ENCODE data around the gene PUSL1.

DNA sequence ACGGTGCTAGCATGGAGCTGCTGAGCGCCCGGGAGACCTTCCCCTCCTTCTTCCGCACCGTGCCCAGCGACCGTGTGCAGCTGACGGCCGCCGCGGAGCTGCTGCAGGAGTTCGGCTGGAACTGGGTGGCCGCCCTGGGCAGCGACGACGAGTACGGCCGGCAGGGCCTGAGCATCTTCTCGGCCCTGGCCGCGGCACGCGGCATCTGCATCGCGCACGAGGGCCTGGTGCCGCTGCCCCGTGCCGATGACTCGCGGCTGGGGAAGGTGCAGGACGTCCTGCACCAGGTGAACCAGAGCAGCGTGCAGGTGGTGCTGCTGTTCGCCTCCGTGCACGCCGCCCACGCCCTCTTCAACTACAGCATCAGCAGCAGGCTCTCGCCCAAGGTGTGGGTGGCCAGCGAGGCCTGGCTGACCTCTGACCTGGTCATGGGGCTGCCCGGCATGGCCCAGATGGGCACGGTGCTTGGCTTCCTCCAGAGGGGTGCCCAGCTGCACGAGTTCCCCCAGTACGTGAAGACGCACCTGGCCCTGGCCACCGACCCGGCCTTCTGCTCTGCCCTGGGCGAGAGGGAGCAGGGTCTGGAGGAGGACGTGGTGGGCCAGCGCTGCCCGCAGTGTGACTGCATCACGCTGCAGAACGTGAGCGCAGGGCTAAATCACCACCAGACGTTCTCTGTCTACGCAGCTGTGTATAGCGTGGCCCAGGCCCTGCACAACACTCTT is 23.8 kb downstream of the PUSL1 start:
- TF ChIP-seq, protein P1, sequence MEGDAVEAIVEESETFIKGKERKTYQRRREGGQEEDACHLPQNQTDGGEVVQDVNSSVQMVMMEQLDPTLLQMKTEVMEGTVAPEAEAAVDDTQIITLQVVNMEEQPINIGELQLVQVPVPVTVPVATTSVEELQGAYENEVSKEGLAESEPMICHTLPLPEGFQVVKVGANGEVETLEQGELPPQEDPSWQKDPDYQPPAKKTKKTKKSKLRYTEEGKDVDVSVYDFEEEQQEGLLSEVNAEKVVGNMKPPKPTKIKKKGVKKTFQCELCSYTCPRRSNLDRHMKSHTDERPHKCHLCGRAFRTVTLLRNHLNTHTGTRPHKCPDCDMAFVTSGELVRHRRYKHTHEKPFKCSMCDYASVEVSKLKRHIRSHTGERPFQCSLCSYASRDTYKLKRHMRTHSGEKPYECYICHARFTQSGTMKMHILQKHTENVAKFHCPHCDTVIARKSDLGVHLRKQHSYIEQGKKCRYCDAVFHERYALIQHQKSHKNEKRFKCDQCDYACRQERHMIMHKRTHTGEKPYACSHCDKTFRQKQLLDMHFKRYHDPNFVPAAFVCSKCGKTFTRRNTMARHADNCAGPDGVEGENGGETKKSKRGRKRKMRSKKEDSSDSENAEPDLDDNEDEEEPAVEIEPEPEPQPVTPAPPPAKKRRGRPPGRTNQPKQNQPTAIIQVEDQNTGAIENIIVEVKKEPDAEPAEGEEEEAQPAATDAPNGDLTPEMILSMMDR (conservative IDR thresholded peaks at IDR 0.05) = no peak
- TF ChIP-seq EZH2 (IDR thresholded peaks at IDR 0.05; ENCODE audit: low read depth) = no peak
